Spinal cord (tissue), 10 donors: ENCODE data around the gene GP1BA. TPM values are rescaled to one million over a fixed set of nuclear protein-coding genes. Genes with fewer than 3 reads are reported as not detected.

Source experiments
- DNase-seq, 6 donors: peaks; one replicate each; pipeline versions ENCODE4 v3.0.0 to v3.0.0-alpha.2; 2013 to 2015; ENCODE audit warnings: low spot score in 6 of 6, low read depth in 4 of 6
- H3K27ac ChIP-seq: one replicate; pipeline ENCODE4 v1.5.1; 2013; ENCODE audit warnings: low read depth, low read length, control low read depth
- H3K27me3 ChIP-seq: one replicate; pipeline ENCODE4 v1.6.1; 2013; ENCODE audit warnings: low read length; ENCODE audit not compliant: control insufficient read depth, insufficient read depth
- H3K36me3 ChIP-seq: one replicate; pipeline ENCODE4 v1.6.1; 2013; ENCODE audit warnings: low read length; ENCODE audit not compliant: control insufficient read depth, insufficient read depth
- H3K4me1 ChIP-seq: one replicate; pipeline ENCODE4 v1.6.1; 2013; ENCODE audit warnings: low read length; ENCODE audit not compliant: control insufficient read depth, insufficient read depth
- H3K4me3 ChIP-seq: one replicate; pipeline ENCODE4 v1.5.1; 2013; ENCODE audit warnings: low read depth, low read length, control low read depth
- H3K9me3 ChIP-seq: one replicate; pipeline ENCODE4 v1.6.1; 2013; ENCODE audit warnings: low read length; ENCODE audit not compliant: control insufficient read depth, insufficient read depth
- WGBS: methylation state at CpG from one replicate; pipeline ENCODE4 v1.1.5; 2013; ENCODE audit warnings: missing lambda C conversion rate; ENCODE audit not compliant: insufficient coverage; 5-methylcytosine and 5-hydroxymethylcytosine counted together
- polyA plus RNA-seq, 2 donors: library from polyadenylated mRNA; unstranded; fragments of 120-200 nt; gene quantifications; one replicate each; pipeline ENCODE4 v1.2.1, GENCODE V29; 2013; ENCODE audit not compliant: insufficient read length in 2 of 2
- total RNA-seq, 2 donors: library from RNA; depleted of rRNA in 1 of 2; stranded (reverse); fragments of 120-200 nt in 1 of 2; fragments of >200 nt in 1 of 2; gene quantifications; one replicate each; pipeline versions ENCODE4 v1.2.3 to v1.2.4, GENCODE V29; 2013 to 2014
- donor health status: healthy.

GP1BA gene
- total and polyA plus RNA-seq, 4 donors = 0.06 to 1.6 (median 0.57) TPM; not detected in 1

DNA sequence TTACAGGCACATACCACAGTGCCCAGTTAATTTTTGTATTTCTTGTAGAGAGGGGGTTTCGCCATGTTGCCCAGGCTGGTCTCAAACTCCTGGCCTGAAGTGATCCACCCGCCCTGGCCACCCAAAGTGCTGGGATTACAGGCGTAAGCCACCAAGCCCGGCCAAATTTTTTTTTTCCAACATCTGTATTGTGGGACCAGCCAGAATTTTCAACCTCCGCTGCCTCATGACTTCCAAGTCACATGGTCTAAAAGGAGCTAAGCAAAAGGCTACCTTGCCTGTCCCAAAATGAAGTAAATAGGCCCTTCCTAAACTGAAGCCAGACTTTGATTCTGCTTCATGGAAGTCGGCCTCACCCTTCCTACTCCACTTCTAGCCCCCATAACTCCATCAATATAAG is 39.7 kb downstream of the GP1BA start:
- Histone ChIP-seq H3K36me3 (peaks cover 74% of the 10 kb centered on the region), H3K4me3 (no peak overlapping the region), H3K27ac (no peak overlapping the region), H3K9me3 (no peaks in the 10 kb centered on the region), H3K4me1 (peaks cover 27% of the 10 kb centered on the region), H3K27me3 (no peaks in the 10 kb centered on the region)
- WGBS = 94% methylated on average over 4 of the region's 6 CpGs
- DNase-seq = no peak

DNA sequence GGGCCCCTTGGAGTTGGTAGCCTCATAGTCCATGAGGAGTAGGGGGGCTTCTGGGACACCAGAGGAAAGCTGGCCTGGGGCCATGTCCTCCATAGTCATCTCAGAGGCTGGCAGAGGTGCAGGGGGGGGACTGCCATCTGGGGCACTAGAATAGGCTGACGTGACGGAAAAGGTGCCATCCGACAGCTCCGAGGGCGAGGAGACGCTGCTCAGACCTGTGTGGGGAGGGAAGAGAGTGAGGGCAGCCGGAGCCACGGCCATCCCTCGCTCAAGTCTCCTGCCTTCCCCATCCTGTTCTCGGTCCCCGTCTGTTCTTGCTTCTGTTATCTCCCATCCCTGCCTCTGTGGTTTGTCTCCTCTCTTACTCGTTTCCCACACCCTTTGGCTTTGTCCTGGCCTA is 40.2 kb downstream of the GP1BA start:
- Histone ChIP-seq H3K4me3 (no peak overlapping the region), H3K27ac (no peak overlapping the region), H3K4me1 (peaks cover 26% of the 10 kb centered on the region), H3K9me3 (no peaks in the 10 kb centered on the region), H3K36me3 (peaks cover 79% of the 10 kb centered on the region), H3K27me3 (no peaks in the 10 kb centered on the region)
- WGBS = no CpG with 5 or more reads among the region's 12 CpGs
- no peak for DNase-seq

- H3K27ac ChIP-seq = no peak overlapping the region
- 66% methylated on average over 12 of the region's 12 CpGs for WGBS
Measured at GRCh38 chr17:4972752-4973151, 40.7 kb downstream of the GP1BA start.

DNA sequence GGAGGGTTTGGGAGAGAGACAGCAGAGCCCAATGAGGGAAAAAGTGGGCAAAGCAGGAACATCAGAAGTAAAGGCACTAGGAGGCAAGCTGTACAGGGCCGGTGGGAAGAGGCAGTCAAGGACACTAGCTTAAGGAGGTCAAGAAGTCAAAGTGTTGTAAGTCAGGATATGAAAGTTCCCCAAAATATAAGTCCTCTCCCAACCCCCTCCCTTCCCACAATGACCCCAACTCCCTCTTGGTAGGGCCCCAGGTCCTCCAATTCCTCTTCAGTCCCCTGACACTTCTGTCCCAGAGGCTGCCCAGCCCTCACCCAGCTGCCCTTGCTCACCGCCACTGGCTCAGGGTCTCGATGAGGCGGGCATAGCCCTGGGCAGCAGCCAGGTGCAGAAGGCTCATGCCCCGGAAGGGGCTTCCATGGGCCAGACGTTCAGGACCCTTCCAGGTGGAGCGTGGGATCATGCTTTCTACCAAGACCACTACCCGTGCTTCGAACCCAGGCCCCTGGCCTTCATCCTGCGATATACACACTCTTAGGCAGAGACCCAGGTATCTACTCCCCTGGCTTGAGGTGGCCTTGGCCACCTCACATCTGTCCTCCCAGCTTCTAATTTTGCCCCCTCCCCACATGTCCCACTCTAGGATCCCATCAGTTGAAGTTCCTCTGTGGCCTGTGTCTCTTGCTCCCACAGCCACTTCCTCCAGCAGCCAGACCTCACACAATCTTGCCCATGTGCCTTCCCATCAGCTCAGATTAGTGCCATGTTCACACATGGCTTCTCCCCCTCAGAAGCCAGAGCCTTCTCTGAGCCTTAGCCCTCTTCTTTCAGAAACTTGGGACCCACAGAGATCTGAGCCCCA is 41.4 kb downstream of the GP1BA start:
- Histone ChIP-seq H3K4me3 (no peak overlapping the region), H3K27ac (no peak overlapping the region), H3K4me1 (peaks cover 19% of the 10 kb centered on the region), H3K36me3 (peaks cover 87% of the 10 kb centered on the region), H3K27me3 (no peaks in the 10 kb centered on the region), H3K9me3 (no peaks in the 10 kb centered on the region)
- DNase-seq = no peak
- WGBS = 93% methylated on average over 9 of the region's 10 CpGs

More at GRCh38 chr17:4972752-4973151, 40.7 kb downstream of the GP1BA start:
- no peak overlapping the region for H3K4me3 ChIP-seq
- peaks cover 82% of the 10 kb centered on the region for H3K36me3 ChIP-seq
- DNase-seq = no peak
- H3K27me3 ChIP-seq = no peaks in the 10 kb centered on the region
- H3K4me1 ChIP-seq = peaks cover 26% of the 10 kb centered on the region
- H3K9me3 ChIP-seq = no peaks in the 10 kb centered on the region

GRCh38 chr17:4974115-4974670 is 42.1 kb downstream of the GP1BA start:
- DNase-seq = no peak
- Histone ChIP-seq H3K4me3 (no peak overlapping the region), H3K36me3 (peaks cover 86% of the 10 kb centered on the region), H3K27ac (no peak overlapping the region), H3K9me3 (no peaks in the 10 kb centered on the region), H3K27me3 (no peaks in the 10 kb centered on the region), H3K4me1 (peaks cover 12% of the 10 kb centered on the region)
- WGBS = 88% methylated on average over 3 of the region's 9 CpGs

DNA sequence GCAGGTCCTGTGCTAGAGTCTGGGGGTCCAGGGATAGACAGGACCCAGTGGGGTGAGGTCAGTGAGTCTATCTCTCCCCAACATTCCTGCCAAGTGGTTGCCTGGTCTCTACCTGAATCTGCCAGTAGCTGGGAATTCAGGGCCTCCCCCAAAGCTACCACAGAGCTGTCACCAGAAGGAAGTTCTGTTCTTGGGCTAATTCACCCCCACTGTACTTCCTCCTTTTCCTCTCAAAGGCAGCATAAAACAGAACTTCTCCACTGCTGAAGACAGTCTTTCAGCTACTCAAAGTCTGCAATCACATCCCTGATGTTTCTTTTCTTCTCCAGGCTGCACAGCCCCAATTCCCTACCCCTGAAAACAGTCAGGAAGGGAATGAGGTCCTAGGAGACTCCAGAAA is 46.6 kb downstream of the GP1BA start:
- no peak overlapping the region for H3K4me3 ChIP-seq
- peaks cover 81% of the 10 kb centered on the region for H3K36me3 ChIP-seq
- H3K27ac ChIP-seq = no peak overlapping the region

GRCh38 chr17:4980644-4981216 is 48.7 kb downstream of the GP1BA start:
- 42% methylated on average over 4 of the region's 6 CpGs for WGBS
- H3K36me3 ChIP-seq = peaks cover 71% of the 10 kb centered on the region
- H3K9me3 ChIP-seq = no peaks in the 10 kb centered on the region
- no peaks in the 10 kb centered on the region for H3K27me3 ChIP-seq
- DNase-seq = peak in 2 of 6 donors; percentile 88 to 90
- no peak overlapping the region for H3K4me3 ChIP-seq
- H3K27ac ChIP-seq = no peak overlapping the region
- H3K4me1 ChIP-seq = peaks cover 8% of the 10 kb centered on the region

More for the DNA sequence above, 46.6 kb downstream of the GP1BA start:
- Histone ChIP-seq H3K9me3 (no peaks in the 10 kb centered on the region), H3K27me3 (no peaks in the 10 kb centered on the region), H3K4me1 (peaks cover 5% of the 10 kb centered on the region)
- DNase-seq = no peak

- Histone ChIP-seq H3K36me3 (peaks cover 65% of the 10 kb centered on the region), H3K4me1 (peaks cover 21% of the 10 kb centered on the region), H3K9me3 (no peaks in the 10 kb centered on the region), H3K27ac (no peak overlapping the region), H3K4me3 (no peak overlapping the region), H3K27me3 (no peaks in the 10 kb centered on the region)
- 91% methylated on average over 4 of the region's 5 CpGs for WGBS
- DNase-seq = no peak
Measured at GRCh38 chr17:4982305-4982704, 50.2 kb downstream of the GP1BA start.
